ENCODE measurements around the gene SLC7A9.
"Not testable (repeated sequence)": the region's sequence is repeated elsewhere in the genome, so short reads cannot be mapped to it uniquely, and the experiment has no call there.

SLC7A9 gene

DNA sequence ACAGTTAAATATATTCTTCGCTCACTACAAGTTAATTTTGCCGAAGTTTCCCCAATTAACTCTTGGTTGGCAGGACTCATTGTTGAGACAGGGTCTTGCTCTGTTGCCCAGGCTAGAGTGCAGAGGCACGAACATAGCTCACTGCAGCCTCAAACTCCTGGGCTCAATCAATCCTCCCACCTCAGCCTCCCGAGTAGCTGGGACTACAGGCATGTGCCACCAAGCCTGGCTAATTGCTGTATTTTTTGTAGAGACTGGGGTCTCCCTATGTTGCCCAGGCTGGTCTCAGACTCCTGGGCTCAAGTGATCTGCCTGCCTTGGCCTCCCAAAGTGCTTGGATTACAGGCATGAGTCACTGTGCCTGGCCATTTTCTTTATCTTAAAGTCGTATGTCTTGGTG lies 15.7 kb upstream of the SLC7A9 start:
- not testable (repeated sequence) for DNase-seq (ENCODE audit: low read depth, low spot score)

DNA sequence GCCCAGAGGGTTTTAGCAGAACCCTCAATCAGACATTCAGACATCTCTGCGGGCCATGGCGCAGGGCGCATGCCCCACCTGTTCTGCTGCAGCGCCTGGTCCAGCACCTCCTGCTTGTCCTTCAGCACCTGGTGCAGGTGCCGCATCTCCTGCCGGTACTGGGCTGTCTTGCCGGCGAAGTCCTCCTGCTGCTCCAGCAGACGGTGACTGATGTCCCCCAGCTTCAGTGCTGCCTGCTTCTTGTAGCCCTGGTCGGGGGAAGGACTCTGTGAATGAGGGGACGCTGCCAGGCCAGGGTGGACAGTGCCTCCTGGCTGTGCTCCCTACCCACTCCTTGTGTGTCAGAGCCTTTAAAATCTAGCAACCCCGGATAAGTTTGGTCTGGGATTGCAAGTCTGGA lies 12.2 kb upstream of the SLC7A9 start:
- no peak for DNase-seq (ENCODE audit: low read depth, low spot score)

DNA sequence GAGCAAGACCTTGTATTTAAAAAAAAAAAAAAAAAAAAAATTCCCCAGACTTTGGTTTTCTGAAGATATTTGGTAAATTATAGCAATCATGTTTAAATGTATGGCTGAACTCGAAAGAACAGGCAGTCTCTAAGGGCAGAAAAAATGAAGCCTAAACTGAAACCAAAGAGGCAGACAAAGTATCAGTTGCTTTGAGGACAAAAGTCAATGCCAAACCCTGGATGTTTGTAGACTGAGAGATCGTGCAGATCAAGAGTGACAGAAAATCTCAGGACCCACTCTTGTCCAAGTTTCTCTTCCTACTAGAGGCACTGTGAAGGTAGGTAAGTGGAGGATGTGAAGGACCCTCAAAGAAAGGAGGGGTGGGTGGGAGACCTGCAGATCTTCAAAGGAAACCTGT lies 11.1 kb upstream of the SLC7A9 start:
- DNase-seq (ENCODE audit: low read depth, low spot score) = no peak

DNA sequence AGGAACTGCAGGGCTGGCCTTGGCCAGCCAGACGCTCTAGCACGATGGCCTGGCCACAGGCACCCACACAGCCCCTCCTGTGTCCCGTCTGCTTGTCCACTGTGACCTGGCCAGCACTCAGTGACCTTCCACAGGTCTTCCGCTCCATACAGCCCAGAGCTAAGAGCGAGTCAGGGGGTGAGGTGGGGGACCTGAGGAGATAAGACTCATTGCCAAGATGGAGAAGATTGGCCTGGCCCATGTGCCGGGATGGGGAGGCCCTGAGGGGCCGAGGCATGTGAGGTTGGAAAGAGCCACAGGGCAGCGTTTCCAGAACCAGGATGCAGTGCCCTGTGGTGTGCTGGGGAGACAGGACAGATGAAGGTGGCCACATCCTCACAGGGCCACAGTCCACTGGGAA lies 10.2 kb upstream of the SLC7A9 start:
- no peak for DNase-seq (ENCODE audit: low read depth, low spot score)

DNA sequence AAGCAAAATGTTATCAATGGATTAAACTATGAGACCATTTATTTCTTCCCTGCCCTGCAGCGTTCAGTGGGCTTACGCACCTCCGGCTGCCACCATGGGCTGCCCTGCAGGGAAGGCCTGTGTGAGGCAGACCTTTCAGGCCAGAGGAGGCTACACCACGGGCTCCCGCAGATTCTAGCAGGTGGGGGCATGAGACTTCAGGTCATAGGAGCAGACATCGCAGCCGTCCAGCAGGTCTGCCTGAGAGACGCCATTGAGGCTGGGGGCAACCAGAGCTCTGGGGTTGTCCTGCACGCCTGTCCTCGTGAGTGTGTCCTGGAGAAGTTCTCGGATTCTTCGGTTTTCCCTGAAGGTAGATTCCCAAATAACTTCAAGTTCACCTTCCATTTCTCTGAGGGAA lies 9.4 kb upstream of the SLC7A9 start:
- DNase-seq (ENCODE audit: low read depth, low spot score) = no peak

DNA sequence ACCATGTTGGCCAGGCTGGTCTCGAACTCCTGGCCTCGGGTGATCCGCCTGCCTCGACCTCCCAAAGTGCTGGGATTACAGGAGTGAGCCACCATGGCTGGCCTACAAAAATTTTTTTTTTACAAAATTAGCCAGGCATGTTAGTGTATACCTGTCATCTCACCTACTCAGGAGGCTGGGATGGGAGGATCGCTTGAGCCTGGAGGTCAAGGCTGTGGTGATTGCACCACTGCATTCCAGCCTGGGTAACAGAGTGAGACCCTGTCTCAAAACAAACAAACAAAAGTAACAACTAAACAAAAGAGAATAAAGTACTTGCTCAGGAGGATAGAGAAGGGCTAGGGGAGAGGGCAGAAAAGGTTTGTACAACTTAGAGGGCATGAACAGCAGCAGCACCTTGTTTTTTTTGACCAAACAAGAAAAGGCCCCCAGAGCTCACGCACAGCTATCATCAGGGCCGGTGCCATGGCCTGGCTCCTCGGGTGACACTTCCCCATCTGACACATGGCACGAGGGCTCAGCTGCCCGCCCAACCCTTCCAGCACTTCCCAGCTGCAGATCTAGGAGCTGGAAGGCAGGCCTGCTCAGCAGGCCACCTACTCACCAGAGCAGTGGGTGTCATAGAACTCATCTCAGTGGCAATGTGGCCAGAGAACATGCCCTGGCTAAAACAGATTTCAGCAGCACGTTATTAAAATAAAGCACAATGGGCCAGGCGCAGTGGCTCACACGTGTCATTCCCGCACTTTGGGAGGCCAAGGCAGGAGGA lies 8.6 kb upstream of the SLC7A9 start:
- no peak for DNase-seq (ENCODE audit: low read depth, low spot score)

DNA sequence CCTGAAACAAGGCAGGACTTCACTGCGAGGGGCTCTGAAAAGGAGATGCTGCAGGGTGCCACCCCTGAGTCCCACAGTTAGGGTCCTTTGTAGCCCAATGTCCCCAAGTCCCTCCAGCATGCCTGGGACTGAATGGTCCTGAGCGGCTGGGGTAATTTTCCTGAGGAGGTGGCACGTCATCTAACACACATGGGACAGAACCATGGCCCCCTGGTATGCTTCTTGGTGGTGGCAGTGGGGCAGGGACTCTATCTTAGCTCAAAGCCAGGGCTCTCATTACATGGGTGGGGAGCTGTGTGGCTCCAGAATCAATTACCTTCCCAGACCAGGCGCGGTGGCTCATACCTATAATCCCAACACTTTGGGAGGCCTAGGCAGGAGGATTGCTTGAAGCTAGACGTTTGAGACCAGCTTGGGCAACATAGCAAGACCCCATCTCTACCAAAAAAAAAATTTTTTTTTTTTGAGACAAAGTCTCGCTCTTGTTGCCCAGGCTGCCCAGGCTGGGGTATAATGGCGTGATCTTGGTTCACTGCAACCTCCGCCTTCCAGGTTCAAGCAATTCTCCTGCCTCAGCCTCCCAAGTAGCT lies 7.9 kb upstream of the SLC7A9 start:
- DNase-seq (ENCODE audit: low read depth, low spot score) = no peak

DNA sequence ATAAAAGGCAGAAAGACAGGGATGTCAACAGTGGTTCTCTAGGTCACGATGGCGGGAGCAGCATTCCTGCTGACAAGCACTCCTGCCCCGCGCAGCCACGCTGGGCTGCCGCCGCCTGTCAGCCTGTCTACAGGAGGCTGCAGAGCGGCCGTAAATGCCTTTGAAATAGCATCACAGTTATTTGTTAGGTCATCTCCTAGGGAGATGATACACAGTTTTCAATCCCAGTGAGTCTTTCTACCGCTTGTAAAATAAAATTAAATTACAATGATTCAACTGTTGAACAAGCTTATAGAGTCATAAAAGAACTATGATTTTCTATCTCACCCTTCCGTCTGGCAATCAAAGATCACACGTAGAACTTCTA lies 7.3 kb upstream of the SLC7A9 start:
- no peak for DNase-seq (ENCODE audit: low read depth, low spot score)

DNA sequence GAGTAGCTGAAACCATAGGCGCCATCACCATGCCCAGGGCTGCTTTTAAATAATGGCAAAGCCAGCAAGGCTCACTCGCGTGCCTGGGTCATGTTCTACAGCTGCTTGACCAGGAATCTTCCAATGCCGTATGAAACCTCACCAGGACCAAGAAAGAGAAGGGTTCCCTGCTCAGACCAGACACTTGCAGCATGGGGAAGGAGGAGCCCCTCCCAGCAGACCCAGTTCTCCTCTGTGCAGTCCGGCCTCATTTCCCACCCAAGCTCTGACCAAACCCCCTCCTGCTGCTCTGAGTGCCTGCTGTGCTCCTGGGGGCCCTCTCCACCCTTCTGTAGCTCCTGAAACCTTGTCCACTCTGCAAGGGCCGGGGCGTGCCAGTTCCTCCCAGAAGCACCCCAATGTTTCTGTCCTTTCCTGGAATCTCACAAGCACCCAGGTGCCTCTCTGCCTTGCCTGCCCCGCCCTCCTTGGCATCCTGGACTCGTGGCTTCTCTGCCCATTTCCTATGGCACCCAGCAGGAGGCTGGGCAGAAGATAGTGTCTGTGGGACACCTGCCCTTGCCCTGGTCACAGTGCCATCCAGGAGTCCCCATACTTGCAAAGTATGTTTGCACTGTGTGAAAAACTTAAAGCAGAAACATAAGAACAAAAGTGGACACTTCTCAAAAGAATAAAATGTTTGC lies 6.8 kb upstream of the SLC7A9 start:
- DNase-seq (ENCODE audit: low read depth, low spot score) = no peak

DNA sequence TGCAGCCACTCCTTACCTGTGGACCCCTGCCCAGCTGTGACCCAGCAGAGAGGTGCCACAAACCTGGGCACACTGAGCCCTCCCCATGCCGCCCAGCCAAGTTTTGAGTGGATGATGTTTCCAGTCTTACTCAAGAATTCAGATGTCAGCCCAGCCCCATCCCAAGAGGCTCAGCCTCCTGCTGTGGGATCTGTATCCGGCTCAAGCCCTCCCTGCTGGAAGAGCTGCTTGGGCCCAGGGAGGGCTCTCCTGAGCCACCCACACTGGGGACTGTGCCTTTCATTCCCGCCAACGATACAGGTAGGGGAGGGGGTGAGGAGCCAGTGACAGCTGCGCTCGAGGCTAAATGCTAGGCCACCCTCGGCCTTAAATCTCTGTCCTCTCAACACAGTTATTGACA lies 5.9 kb upstream of the SLC7A9 start:
- no peak for DNase-seq (ENCODE audit: low read depth, low spot score)

DNA sequence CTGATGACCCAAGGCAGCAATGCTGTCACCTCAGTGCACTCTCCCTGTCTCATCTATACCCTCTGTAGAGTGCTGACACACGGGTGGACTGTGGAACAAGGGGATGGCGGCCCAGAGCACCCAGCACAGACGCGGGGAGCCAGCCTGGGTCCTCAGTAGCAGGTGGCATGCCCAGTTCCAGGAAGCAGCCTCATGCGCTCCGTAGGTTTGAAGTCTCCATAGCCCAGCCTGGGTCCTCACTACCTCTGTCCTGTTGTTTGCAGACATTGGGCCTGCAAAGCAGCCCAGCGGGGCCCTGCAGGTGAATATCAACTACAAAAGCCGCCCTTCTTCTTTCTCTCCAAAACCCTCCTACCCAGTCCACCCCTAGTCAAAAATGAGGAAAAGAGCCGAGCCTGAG lies 5.0 kb upstream of the SLC7A9 start:
- no peak for DNase-seq (ENCODE audit: low read depth, low spot score)

DNA sequence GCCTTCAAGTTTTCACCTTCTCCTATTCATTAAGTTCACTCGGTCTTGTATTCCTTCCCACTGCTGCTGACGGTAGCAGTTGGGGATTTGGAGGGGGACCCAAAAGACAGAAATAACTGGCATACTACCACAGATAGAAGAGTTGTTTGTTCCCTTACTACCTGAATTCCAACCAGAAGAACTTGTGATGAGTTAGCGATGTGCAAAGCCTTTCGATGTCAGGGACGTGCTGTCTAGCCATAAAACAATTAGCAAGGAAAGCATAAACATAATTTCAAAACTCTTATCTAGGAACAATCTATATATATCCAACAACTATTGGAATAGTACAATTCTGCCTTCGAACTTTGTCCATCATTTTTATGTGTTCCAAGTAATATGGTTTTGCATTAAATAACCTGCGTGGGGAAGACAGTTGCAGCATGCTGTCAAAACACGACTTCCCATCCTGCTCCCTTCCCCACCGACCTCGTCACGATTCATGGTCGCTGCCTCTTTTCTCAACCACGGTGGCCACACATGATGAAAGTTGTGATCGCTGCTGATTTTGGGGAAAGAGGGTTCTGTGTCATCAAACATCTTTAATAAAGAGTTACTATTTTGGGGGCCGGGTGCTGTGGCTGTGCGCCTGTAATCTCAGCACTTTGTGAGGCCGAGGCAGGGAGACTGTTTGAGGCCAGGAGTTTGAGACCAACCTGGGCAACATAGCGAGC lies 3.8 kb upstream of the SLC7A9 start:
- DNase-seq (ENCODE audit: low read depth, low spot score) = no peak

DNA sequence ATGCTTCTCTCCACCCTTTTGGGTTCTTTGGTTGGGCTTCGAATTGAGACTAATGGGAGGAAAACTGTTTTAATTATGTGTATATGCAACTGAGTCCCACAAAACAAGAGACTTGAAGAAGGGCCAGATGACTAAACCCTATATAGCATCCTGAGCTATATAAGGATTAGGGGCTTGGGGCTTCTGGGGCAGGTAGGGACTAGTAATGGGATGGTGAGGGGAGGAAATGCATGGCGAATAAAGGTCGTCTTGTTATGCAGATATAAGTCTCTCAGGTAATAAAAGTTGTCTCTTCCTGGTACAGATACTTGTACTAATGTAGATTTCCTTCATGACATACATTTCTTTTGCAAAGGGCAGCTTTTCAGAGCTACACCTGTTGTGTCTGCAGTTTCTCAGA lies 2.8 kb upstream of the SLC7A9 start:
- no peak for DNase-seq (ENCODE audit: low read depth, low spot score)

DNA sequence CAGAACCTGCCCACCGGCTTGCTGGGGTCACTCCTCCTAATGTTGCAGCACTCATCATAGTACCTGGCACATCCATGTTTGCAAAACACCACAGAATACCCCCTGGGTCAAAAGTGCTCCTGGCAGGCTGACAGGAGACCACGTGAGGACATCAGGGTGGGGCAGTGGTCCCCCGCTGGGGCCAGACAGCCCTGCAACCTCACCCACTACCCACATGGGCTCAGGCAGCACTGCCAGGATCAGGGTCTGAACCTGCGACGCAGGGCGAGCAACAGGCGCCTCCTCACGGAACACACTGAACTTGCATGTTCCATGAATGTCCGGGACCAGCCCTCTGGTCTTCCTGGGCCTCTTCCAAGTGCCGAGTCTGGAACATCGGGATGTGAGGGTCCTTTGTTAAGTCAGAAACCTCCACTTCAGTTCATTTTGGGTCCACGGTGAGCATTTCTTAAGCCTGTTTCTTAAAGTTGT lies 1.4 kb upstream of the SLC7A9 start:
- no peak for DNase-seq (ENCODE audit: low read depth, low spot score)

DNA sequence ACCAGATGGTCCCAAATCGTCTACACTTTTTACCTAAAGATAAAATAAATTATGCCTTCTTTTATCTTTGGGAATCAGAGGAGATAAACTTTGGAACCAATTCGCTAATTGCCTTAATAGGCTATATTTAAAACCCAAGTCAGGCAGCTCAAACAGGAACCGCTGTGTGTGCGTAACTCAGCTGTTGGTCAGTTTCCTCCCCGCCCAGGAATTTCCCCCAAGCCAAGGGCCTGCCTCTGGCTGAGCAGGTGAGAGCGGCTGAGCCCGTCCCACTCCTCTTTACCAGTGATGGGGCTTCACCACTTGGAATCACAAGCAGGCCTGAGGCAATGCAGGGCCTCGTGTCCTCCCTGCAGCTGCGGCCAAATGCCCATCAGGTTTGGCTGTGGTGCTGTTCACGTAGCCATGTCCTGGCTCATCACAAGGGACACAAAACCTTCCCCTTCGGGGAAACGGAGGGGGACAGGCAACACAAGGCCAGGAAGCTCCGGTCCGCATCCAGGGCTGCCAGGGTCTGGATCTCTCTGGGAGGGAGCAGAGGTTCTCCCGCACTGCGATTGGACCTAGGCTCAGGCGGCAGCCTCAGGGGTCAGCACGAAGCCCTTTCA lies 503 bp upstream of the SLC7A9 start:
- DNase-seq (ENCODE audit: low read depth, low spot score) = no peak

DNA sequence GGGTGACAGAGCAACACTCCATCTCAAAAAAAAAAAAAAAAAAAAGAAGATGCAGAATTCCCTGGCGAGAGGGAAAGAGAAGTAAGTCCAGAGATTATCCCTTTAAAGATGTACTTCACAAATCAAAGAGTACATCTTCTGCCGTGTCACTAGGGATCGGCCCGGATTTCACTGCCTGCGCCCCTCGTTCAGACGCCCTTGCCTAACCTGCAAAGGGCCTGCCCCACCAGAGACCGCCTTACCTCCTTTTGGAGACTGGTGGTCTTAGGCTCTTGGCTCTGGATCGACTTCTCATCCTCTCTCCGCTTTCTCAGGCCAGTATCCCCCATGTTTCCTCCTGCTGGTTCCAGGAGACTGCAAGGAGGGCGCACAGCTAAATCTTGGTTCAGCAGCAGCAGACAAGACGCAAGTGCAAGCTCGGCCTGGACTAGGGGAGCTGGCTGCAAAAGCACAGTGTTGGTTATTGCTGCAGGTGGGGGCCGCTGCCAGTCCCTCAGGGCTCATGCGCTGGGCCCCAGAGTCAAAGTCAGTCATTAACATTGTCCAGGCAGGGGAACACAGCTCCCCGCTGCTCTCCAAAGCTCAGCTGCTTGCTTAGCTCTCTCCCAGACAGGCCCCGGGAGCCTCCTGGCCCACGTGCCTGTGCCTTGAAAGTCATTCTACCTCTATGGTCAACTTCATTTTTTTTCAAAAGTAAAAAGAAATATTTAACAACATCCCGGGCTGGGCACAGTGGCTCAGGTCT lies 1.2 kb downstream of the SLC7A9 start:
- no peak for DNase-seq (ENCODE audit: low read depth, low spot score)

DNA sequence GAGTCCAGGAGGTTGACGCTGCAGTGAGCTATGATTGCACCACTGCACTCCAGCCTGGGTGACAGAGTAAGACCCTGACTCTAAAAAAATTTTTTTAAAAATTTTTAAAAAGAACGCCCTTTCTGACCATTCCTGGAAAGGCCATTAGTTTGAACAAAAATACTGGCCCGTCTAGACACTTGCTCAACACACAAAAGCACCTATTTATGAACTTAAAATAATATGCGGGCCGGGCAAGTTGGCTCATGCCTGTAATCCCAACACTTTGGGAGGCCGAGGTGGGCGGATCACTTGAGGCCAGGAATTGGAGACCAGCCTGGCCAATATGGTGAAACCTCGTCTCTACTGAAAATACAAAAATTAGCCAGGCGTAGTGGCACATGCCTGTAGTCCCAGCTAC lies 2.1 kb downstream of the SLC7A9 start:
- DNase-seq (ENCODE audit: low read depth, low spot score) = not testable (repeated sequence)

DNA sequence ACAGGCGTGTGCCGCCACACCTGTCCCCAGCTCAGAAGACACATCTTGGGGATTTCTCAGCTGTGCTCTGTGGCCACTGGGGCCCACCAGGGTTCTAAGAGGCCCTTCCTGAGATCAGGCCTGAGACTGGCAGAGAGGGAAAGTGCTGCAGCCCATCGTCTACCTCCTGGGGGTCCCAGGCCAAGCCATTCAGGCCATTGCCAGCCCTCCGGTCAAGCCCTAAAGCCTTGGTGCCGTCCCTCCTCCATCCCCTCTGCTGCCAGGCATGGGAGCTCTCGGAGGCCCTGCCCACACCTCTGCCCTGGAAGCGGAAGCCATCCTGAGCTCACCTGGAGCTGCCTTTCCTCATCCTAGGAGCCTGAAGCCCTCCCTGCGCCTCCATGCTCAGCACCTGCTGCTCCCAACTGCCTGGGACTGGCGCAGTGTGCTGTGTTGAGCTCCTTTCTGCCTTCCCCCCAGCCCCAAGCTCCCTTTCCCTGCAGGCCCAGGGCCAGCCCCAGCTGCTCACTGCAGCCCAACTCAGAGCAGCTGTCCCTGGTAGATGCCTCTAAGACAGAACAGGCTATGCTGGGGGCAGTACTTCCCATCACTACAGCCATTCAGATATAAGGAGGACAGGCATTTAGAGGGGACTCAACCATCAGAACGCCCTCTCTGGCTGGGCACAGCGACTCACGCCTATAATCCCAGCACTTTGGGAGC lies 2.9 kb downstream of the SLC7A9 start:
- DNase-seq (ENCODE audit: low read depth, low spot score) = no peak

DNA sequence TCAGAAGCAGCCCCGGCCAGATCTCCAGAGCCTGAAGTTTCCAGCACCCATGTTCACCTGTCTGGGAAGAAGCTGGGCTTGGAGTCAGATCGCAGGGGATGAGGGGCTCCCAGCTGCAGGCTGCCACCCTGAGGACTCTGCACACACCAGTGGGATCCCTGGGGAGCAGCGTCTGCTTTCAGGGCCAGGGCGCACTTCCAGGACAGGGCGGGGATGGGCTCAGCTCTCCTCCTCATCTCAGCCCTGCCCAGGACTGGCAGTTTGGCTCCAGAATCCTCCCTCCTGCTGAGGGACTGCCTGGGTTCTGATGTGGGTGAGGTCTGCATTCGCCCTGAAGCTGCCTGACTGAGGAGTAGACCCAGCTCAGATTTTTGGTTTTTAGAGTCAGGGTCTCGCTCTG lies 3.5 kb downstream of the SLC7A9 start:
- no peak for DNase-seq (ENCODE audit: low read depth, low spot score)

DNA sequence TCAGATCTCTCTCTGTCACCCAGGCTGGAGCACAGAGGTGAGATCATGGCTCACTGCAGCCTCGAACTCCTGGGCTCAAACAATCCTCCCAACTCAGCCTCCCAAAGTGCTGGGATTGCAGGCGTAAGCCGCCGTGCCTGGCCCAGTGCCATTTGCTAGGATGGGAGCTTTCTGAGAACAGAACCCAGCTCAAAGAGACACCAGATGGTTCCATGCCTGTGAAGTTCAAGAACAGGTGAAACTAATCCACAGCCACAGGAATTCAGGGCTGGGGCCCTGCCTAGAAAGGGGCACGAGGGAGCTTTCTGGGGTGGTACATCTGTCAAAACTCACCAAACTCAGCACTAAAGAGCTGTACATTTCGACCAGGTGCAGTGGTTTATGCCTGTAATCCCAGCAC lies 4.2 kb downstream of the SLC7A9 start:
- no peak for DNase-seq (ENCODE audit: low read depth, low spot score)

Data from activated CD4-positive, CD25-positive, alpha-beta regulatory T cell treated with anti-CD3 and anti-CD28 coated beads, Interleukin-2, amount 50 U/mL, for 16 hours (primary cell).